ENCODE data around the gene SCNN1B.
"Not testable (repeated sequence)": the region's sequence is repeated elsewhere in the genome, so short reads cannot be mapped to it uniquely, and the experiment has no call there.

SCNN1B gene

DNA sequence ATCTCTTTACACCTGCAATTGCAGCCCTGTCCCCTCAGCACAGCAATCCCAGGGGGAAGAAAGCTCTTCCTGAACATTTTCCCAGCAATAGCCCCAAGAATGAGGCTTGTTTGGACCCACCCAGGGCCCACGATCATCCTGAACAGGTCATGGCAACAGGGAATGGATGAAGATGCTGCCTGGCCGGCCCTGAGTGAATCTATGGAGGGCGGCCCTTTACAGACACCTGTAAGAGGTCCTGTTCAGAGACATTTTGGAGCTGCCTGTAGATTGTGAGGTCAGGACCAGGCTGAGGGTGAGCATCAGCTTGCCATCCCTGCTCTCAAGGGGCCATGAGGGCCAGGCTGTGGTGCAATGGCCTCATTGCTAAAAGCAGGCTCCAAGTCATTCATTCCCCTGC lies 81.8 kb downstream of the SCNN1B start:
- DNase-seq, result no peak

DNA sequence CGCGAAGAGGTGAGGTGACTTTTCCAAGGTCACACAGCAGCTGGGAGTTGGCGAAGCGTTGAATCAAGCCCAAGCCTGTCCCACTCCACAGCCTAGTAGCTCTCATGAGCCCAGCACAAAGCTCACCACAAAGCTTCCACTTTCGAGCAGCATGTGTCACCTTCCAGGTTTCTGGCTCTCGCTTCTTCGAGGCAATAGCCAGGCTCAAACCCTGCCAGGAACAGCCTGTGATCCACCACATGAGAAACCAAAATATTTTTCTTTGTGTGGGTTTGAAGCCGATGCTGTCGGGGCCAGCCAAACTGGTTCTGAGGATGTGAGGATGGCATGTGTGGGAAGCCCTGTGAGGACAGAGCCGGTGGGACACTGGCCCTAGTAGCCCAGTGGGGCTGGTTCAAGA lies 82.8 kb downstream of the SCNN1B start:
- no peak for DNase-seq

DNA sequence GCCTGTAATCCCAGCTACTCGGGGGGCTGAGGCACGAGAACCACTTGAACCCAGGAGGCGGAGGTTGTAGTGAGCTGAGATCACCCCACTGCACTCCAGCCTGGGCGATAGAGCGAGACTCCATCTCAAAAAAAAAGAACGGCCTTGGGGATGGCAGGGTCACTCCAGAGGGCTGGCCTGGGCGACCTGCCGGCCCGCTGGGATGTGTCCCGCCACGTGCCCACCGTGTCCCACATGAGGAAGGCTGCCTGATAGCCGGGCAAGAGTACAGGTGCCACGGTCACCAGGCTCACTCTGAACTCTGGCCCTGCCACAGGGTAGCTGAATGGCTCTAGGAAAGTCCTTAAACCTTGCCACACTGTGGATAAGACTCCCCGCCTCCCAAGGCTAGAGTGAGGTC lies 83.3 kb downstream of the SCNN1B start:
- no peak for DNase-seq

DNA sequence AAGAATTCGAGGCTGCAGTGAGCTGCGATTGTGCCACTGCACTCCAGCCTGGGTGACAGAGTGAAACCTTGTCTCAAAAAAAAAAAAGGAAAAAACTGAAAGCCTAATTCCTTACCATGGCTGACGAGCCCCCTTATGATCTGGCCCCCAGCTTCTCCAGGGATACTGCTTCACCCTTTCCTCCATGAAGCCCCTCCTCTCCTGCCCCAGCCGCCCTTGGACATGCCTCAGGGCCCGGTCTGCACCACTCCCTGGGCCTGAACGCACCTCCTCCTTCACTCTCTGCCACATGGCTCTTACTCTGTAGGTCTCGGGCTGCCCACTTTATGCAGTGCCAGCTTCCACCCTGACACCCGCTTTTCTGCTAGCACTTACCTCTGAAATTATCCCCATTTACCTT lies 85.6 kb downstream of the SCNN1B start:
- DNase-seq, result no peak

DNA sequence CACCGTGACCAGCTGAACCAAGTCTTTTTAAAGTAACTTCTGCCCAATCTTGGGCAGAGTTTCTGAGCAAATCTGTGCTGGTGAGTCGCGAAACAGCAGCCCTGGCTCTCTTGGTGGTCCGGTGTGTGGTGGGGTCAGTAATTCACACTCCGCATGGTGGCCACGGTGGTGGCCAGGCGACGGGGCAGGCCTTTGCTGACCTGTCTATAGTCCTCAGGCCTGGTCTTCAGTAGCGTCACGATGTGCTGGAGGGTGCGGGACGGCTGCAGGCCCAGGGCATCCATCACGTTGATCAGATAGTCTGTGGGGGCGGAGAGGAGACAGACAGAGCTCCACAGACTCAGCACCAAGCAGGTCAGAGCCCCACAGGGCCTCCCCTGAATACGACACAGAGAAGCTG lies 86.7 kb downstream of the SCNN1B start:
- no peak for DNase-seq

DNA sequence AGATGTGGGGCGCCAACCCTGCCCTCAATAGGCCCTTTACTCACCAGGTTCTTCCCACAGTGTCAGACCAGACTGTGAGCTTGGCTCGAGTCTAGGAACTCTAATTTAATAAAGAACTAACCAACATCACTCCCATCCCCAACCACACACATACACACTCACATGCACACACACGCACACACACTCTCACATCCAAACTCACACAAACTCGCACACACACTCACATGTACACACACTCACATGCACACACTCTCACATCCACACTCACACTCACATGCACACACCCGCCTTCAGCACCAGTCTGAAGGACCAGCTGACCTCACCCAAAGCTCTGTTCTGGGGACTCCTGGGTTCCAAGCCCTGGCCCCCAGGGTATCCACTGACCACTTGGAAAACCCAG lies 87.1 kb downstream of the SCNN1B start:
- DNase-seq, result no peak

DNA sequence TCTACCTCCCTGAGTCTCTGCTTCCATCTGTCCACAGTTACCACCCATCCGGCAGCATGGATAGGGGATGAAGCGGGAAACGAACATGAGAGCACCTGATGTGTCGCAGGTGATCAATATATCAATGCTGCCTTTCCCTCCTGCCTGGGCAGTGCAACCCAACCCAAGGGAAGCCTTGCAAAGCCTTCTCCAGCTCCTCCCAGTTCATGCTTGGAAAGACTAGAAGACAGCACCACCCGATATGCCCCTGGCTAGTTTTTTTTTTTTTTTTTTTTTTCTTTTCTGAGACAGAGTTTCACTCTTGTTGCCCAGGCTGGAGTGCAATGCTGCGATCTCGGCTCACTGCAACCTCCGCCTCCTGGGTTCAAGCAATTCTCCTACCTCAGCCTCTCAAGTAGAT lies 87.8 kb downstream of the SCNN1B start:
- not testable (repeated sequence) for DNase-seq

DNA sequence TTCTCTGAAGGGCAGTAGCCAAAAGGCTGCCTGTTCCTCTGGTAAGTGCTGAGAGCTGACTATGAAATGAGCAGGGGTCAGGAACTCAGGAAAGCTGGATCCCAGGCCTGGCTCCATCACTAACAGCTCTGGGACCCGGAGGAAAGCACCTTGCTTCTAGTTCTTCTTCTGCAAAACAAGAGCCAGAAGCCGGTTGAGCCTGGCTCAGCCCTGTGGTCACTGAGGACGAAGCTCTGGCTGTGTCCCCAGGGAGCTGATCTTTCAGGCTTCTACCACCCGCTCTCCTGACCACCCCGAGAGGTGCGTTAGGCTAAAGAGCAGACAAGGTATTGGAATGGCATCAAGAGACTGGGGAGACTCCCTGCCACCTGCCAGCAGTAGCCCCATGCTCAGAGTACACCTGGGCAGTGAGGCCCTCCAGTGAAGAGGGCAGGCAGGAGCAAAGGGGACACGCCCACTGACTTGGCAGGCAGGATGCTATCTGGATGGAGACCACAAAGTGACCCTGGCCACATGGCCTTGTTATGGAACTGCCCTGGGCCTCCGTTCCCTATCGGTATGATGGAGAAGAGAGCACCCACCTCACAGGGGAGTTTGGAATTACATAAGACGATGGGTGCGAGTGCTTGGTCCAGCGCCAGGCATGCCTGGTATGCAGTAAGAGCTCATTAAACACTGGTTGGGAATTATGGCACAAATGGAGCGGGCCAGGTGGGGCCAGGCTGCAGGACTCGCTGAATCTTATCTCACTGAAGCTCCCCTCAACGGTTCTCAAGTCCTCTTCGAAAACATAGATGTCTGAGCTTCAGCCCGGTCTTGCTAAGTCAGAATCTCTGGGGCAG lies 89.5 kb downstream of the SCNN1B start:
- no peak for DNase-seq

DNA sequence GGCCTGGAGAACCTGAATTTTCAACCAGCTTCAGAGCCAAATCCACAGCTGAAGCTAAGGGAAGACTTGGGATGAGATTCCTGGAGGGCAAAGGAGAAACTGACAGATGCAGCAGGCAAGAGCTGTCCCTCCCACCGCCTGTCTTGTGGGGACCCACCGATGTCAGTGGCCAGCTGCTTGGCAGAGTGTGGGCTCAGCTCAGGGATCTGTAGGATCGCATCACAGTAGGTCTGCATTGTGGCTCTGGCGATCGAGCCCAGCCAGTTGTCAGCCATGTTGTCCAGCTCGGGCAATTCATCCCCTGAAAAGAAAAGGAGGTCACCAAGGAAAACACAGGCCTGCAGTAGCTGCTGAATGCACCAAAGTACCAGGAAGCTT lies 90.1 kb downstream of the SCNN1B start:
- DNase-seq, result no peak

DNA sequence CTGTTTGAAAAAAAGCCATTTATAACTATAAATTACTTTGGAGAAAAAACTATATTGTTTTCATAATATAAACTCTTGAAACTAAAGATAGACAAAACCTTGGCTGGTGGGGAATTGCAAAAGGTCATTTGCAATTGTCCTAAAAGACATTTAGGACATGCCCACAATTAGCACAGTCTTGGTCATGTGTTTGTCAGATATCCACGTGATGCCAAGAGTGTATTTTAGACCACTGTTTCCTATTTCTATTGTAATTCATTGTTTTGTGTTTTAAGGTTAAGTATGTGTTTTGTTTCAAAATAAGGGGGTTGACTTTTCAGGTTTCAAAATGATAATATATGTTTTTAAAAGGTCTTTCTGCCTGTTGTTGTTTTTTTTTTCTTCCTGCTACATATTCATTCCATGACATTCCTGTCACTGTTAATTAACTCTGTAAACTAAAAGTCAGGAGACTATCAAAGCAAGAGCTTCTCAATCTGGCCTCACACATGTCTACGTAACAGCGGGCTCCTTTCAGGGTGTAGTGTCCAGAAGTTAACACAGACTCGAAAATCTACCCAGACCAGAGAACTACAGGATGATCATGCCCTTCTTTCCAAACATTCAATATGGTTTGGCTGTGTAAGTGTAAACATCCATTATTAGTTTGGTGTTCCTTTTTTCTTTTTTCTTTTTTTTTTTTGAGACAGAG lies 92.2 kb downstream of the SCNN1B start:
- DNase-seq, result no peak

DNA sequence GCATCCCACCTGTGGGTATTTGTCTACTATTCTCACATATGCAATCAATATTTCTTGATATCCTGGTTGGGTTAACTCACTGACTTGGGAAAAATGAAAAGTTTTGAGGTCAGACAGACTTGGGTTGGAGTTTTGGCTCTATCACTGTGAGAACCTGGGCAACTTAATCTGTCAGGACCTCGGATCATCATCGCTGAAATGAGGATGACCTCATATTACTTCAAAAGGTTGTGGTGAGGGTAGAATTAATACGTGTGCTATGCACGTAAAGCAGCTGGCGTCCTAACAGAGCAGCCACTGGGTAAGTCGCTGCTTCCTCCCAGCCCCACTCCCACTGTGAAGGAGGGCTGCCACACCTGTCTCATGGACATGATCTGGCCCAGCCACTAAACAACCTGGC lies 93.6 kb downstream of the SCNN1B start:
- no peak for DNase-seq

DNA sequence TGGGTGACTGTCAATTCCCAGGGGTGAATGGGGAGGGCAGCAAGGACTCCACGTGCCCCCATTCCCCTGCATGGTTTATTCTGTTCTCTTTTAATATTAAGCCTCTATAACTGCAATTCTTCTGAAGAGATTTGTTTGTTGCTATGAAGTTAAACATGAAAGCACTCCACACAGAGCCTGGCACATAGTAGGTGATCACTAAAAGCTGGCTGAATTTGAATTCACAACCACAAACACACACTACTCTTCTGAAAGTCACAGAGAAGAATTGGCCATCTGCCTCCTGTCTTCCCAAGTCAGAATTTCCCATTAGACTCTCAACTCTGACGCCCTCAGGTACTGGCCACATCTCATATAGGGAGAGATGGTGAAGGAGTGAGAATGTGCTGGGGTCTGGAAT lies 95.4 kb downstream of the SCNN1B start:
- no peak for DNase-seq

DNA sequence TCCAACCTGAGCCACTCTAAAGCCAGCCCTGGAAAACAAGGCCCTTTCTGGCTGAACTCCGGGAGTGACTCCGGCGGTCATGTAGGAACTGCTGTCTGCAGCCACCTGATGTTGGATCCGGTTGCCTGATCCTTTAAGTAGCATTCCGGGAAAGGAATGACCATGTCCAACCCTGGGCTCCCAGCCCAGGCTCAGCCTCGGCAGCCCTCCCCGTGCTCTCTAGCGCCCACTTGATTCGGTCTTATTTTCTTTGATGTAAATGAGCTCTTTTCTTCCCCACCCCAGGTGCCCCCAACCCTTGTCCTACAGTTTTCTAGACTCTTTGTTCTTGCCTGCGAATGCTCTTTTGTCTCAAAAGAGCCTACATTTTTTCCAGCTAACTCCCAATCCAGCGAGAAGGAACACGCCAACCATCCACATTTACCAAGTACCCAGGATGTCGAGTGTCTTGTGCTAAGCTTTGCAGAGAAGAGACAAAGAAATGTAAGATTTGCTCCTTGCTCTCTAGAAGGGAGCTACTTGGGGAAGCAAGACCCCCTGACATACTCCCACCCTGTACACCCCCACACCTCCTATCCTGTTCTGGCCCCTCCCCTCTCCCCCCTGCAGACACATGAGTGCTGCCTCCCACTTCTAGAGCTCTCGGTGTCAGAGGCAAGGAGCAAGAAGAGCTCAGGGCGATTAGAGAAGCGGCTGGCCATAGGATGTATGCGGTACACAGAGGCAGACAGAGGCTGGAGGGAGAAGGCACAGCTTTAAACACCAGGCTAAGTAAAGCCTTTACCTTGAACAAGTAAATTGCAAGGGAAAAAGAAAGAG lies 97.1 kb downstream of the SCNN1B start:
- no peak for DNase-seq

DNA sequence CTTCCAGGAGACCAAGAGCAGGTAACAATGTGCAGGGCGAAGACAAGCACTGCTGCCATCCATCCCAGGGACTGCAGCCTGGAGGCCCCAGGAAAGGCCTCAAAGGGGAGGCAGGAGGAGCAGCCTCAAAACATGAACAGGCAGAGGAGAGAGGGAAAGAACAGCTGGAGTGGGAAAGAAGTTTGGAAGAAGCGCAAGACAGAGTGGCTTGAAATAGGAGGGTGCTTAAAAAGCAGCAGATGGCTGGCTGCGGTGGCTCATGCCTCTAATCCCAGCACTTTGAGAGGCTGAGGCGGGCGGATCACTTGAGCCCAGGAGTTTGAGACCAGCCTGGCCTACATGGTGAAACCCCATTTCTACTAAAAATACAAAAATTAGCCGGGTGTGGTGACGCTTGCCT lies 98.3 kb downstream of the SCNN1B start:
- not testable (repeated sequence) for DNase-seq

DNA sequence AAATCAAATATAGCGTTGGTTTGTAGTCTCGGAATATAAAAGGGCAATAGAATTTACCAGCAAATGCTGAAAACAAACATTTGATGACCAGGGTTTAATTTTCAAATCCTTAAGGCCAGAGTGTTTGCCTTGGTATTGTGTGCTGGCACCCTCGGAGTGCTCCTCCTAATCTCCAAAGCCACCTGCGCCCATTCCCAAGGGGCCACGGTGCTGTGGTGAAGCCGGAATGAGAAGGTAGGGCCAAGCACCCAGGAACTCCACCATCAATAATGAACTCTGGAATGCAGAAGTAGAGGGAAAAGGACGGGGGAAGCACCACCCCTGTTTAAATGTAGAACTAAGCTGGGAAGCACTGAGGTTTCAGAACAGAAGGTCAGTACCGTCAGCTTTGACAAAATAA lies 99.0 kb downstream of the SCNN1B start:
- DNase-seq, result no peak

DNA sequence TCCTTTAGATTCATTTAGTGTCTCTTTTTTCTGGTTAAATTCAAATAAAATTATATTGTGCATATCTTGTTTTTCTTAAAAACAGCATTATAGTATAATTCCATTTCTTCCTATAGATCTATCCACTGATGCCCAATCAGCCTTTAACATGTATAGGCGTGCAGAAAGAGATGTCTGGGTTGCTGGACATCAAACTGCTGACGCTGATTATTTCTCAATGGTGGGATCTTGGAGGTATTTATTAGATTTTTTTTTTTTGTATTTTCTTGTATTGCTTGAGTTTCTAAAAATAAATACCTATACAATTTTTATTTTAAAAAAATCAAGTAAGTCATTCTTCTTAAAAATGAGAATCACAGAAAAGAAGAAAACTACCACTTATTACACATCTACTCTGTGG lies 100.0 kb downstream of the SCNN1B start:
- no peak for DNase-seq

DNA sequence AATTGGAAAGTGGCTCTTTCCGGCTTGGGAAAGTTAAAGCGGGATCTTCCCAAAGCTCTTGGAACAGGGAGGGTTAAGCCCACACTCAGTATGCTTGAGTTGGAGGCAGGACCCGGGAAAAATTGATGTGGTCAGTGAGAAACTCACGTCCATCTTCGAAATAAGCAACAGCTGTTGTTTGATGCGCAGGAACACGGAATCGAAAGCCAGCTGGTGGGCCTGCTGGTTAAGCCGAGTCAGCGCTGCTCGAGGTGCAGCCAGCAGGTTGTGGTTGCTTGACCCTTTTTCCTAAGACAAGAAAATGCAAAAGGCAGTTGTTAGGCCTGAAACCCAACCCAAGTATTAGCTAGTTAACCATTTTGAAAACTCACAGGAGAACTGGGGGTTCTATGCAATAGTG lies 101.4 kb downstream of the SCNN1B start:
- DNase-seq, result no peak

DNA sequence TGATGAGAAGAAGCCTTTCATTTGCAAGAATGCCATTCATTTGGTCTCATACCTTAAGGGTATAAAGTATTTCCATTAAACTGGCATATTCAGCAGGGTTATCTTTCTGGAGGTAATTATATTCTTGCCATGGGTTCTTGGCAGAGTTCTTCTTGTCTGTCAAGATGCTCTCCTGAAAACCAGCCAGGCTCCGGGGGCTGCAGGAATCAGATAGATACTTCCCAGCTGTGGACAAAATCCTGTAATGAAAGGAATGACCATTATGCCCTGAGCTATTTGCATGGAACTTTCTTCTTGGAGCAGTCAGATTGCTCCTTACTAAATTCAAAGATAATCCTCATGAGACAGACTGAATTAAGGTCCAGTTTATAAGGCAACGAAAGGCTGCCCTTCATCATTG lies 103.9 kb downstream of the SCNN1B start:
- no peak for DNase-seq

DNA sequence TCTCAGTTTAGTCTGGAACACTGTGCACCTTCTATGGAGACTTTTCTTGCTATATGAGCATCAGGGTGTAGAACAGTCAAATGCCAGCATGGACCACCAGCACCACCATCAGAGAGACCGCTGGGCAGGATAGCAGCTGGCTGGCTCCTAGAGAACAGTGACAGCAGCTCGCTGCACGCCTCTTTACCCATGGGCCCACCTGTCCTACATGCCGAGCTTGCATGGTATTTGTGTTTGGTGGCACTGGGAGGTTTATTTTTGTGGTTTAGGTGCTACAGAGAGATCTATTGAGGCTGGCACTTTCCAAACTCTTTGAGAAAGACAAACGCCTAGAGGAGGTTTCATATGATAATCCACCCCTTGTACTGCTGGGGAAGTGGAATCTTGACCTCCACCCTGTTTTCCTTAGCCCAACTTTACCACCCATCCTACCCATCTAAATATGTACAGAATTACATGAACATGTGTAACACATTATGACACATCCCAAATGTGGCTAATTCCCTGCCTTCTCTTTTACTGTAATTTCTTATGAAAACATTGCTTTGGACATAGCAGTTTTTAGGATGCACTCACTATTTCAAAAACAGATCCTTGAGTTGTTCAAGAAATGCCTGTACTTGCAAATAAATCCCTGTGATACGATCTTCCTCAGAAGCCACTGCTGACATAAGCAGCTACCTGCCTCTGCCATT lies 104.6 kb downstream of the SCNN1B start:
- DNase-seq, result no peak

DNA sequence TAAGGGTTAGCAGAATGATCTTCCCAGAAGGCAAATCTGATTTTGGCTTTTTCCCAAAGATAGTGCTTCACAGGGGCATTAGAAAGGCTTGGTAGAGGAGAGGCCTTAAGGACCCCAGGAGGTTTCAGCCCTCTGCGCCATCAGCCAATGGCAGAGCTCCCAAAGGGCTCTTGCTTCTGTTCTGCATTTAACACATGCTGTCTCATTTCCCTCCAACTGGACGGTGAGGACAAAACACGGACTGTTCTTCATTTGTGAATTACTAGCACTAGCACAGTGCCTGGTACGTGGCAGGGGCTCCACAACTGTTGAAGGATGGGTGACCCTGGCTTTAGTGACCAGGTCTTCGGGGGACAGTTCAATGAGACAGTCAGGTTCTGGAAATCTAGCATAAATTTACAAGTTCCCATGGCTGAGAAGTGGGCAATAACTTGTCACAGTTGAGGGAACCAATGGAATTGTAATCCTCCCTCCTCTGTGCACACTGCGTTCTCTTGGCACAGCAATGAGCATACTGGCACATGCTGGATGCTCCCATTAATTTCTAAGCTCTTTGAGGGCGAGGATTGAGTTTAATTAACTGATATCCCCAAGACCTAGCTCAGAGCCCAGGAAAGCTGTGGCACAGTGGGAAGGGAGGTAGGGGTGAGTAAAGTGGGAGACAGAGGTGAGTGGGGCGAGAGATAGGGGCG lies 105.5 kb downstream of the SCNN1B start:
- no peak for DNase-seq

DNA sequence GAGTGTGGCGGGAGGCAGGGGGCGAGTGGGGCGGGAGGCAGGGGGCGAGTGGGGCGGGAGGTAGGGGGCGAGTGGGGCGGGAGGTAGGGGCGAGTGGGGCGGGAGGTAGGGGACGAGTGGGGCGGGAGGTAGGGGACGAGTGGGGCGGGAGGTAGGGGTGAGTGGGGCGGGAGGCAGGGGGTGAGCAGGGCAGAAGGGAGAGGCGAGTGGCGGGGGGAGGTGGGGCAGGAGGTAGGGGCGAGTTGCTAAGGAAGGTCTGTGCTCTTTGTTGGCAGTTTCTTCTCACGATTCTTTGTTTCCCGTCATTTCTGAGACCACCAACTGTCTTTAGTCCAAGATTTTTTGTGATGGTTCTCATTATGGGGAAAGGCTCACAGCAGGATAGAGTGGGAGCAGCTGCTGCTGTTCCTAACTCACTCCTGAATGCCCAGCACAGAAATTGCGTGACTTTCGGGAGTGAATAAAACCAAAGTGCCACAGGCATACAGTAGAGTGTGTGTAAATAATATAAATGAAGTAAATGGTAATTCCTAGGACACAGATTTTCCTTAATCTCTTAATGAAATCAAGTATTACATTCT lies 106.2 kb downstream of the SCNN1B start:
- no peak for DNase-seq

DNA sequence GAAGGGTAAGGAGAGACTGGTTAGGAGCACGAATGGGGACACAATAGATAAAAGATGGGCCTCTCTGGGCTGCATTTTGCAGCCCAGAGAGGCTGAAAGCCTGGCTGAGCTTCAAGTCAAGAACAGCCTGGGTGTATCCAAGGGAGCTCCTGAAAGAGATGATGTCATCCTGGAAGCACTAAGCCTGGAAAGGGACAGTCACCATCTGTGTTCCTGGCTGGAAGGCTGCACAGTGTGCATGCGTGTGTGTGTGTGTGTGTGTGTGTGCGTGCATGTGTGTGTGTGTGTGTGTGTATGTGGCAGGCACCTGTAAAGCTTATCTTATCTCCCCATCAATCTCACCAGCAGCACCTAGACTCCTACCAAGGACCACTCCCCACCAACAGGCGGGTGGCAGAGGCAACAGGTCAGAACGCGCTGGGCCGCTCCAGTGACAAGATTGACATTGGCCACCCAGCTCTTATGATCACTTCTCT lies 106.8 kb downstream of the SCNN1B start:
- no peak for DNase-seq
